Right atrium auricular region (tissue), 2 donors: ENCODE results near the gene AGRN. TPM values are rescaled to one million over a fixed set of nuclear protein-coding genes. Genes with fewer than 3 reads are reported as not detected.
"Not testable (repeated sequence)": the region's sequence is repeated elsewhere in the genome, so short reads cannot be mapped to it uniquely, and the experiment has no call there.

ENCODE experiments used
- DNase-seq: peaks from one replicate; pipeline ENCODE4 v3.0.0-alpha.2; 2019; ENCODE audit warnings: low spot score
- H3K27ac ChIP-seq, 2 donors: fragments of 200-600 bp; sonication (generic); 1 replicate in 1 of 2; 2 replicates in 1 of 2; pipeline ENCODE4 v1.5.1; 2016 to 2019
- H3K27me3 ChIP-seq, 2 donors: fragments of 200-600 bp; sonication (generic); one replicate each; pipeline versions ENCODE4 v1.5.1 to v1.6.0; 2017 to 2019
- H3K36me3 ChIP-seq: fragments of 200-600 bp; sonication (generic); one replicate; pipeline ENCODE4 v1.5.1; 2016
- H3K4me1 ChIP-seq, 2 donors: fragments of 200-600 bp; sonication (generic); one replicate each; pipeline versions ENCODE4 v1.5.1 to v1.6.0; 2017 to 2019
- H3K4me3 ChIP-seq, 2 donors: fragments of 200-600 bp; sonication (generic); 1 replicate in 1 of 2; 2 replicates in 1 of 2; pipeline ENCODE4 v1.5.1; 2017 to 2019; ENCODE audit warnings: mild to moderate bottlenecking in 1 of 2, moderate library complexity in 1 of 2
- H3K9me3 ChIP-seq, 2 donors: fragments of 200-600 bp; sonication (generic); one replicate each; pipeline ENCODE4 v1.5.1; 2019
- total RNA-seq, 2 donors: library from RNA; depleted of rRNA; stranded (reverse); fragments of >200 nt; gene quantifications; one replicate each; pipeline ENCODE4 v1.1.0, GENCODE V29; 2016
- TF ChIP-seq, protein P1 (sequence below), 2 donors: fragments of 200-600 bp; sonication (generic); IDR thresholded peaks; one replicate each; pipeline ENCODE4 v1.5.1; 2019; ENCODE audit warnings: antibody characterized with exemption in 2 of 2

AGRN gene
- total RNA-seq, 2 donors from 2014 or later = 22.5 to 27.9 TPM

DNA sequence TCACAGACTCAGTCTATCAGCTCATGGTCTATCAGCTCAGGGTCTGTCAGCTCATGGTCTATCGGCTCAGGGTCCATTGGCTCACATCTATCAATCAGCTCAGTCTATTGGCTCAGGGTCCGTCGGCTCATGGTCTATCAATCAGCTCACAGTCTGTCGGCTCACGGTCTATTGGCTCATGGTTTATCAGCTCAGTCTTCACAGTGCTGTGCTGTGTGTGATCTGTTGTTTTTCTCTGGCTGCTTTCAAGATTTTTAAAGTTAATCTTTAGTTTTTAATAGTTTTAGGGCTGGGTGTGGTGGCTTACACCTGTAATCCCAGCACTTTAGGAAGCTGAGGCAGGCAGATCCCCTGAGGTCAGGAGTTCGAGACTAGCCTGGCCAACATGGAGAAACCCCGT lies 81.6 kb downstream of the AGRN start:
- no peaks in the 10 kb centered on the region for H3K9me3 ChIP-seq
- H3K4me3 ChIP-seq = no peak overlapping the region
- TF ChIP-seq, protein P1, sequence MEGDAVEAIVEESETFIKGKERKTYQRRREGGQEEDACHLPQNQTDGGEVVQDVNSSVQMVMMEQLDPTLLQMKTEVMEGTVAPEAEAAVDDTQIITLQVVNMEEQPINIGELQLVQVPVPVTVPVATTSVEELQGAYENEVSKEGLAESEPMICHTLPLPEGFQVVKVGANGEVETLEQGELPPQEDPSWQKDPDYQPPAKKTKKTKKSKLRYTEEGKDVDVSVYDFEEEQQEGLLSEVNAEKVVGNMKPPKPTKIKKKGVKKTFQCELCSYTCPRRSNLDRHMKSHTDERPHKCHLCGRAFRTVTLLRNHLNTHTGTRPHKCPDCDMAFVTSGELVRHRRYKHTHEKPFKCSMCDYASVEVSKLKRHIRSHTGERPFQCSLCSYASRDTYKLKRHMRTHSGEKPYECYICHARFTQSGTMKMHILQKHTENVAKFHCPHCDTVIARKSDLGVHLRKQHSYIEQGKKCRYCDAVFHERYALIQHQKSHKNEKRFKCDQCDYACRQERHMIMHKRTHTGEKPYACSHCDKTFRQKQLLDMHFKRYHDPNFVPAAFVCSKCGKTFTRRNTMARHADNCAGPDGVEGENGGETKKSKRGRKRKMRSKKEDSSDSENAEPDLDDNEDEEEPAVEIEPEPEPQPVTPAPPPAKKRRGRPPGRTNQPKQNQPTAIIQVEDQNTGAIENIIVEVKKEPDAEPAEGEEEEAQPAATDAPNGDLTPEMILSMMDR (IDR thresholded peaks at IDR 0.05) = no peak
- H3K4me1 ChIP-seq = no peaks in the 10 kb centered on the region
- H3K27me3 ChIP-seq = no peaks in the 10 kb centered on the region
- H3K27ac ChIP-seq = no peak overlapping the region
- no peaks in the 10 kb centered on the region for H3K36me3 ChIP-seq
- no peak for DNase-seq

DNA sequence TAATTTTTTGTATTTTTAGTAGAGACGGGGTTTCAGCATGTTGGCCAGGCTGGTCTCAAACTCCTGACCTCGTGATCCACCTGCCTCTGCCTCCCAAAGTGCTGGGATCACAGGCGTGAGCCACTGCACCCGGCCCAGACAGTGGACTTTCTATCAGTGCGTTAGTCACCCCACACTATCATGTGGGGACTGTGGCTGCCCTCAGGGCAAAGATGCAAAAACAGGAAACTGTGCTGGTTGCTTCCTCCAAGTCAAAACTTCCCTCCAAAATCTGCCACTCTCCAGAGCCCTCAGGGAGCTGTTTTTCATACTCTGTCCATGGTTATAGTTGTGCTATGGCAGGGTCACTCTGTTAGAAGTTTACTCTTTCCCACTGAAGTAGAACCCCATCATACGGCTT lies 84.2 kb downstream of the AGRN start:
- not testable (repeated sequence) for H3K36me3 ChIP-seq, H3K4me1 ChIP-seq, H3K9me3 ChIP-seq, H3K27ac ChIP-seq, H3K4me3 ChIP-seq, DNase-seq, H3K27me3 ChIP-seq

Other genes with a start within 250 kb of the AGRN start
- 1 to 10 TPM; 2.7 to 6.4 TPM for gene SAMD11, start 96.2 kb upstream of the AGRN start, total RNA-seq
- gene NOC2L, start 60.9 kb upstream of the AGRN start, total RNA-seq = 10 to 100 TPM; 29.5 to 38.8 TPM
- 1 to 10 TPM; 2.4 to 2.9 TPM for gene KLHL17, start 59.5 kb upstream of the AGRN start, total RNA-seq
- gene PLEKHN1, start 53.6 kb upstream of the AGRN start, total RNA-seq = under 1 TPM in 1 of 2 donors, not detected in 1; 0.59 TPM
- 10 to 100 TPM; 22.0 to 61.8 TPM for gene PERM1, start 38.0 kb upstream of the AGRN start, total RNA-seq
- gene HES4, start 20.0 kb upstream of the AGRN start, total RNA-seq = 10 to 100 TPM; 31.8 to 68.4 TPM
- gene ISG15, start 6.6 kb upstream of the AGRN start, total RNA-seq = 10 to 100 TPM; 26.8 to 32.2 TPM
- not detected for gene RNF223, start 54.2 kb downstream of the AGRN start, total RNA-seq
- gene C1orf159, start 96.0 kb downstream of the AGRN start, total RNA-seq = 1 to 10 TPM; 4.4 to 4.6 TPM
- gene TTLL10, start 153.8 kb downstream of the AGRN start, total RNA-seq = not detected
- under 1 TPM in 1 of 2 donors, not detected in 1; 0.55 TPM for gene TNFRSF18, start 186.5 kb downstream of the AGRN start, total RNA-seq
- gene TNFRSF4, start 194.0 kb downstream of the AGRN start, total RNA-seq = under 1 TPM; 0.59 to 0.79 TPM
- 100 to 1,000 TPM; 120 to 128 TPM for gene SDF4, start 211.9 kb downstream of the AGRN start, total RNA-seq
- 10 to 100 TPM; 16.1 to 19.7 TPM for gene B3GALT6, start 212.1 kb downstream of the AGRN start, total RNA-seq
- not detected for gene C1QTNF12, start 226.6 kb downstream of the AGRN start, total RNA-seq